NCI-H748 treated with DMSO at 0.1 percent for 48 hours (cell line): ENCODE data around the gene SPAG17.

Experiments
- DNase-seq: peaks from one replicate; lab custom pipeline; 2025; lab: John Stamatoyannopoulos, UW

The SPAG17 gene

DNA sequence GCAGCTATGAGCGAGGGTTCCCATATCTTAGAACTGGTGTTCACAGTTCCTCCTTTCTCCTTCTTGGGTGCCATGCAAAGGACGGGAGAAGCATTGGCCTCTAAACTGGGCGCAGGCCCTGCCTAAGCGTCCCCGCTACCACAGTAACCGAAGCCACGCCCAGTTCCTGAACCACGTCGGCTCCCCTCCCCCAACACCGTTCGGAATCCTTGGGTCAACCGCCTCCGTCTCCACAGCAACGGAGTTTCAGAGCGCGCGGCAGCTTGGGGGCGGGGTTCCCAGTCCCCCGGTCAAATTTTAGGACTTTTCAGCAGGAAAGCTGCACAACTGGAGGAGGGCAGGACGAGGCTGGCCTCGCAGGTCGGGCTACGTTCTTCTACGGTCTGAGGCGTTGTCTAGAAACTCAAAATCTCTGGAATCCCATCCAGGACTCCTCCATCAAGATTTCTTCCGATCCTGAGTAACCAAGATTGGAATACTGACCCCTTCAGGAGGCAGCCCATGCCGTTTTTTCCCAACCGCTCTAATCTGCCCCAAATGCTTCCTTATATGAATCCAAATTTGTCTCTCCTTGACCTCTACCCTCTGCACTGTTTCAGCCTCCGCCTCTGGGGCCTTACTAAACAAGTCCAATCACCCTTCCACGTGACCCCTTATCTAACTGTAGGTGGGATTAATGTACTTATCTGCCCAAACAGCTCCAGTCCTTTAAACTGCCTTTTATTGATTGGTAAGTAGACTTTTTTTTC, at the start of gene SPAG17:
Gene SPAG17 (minus strand): TSS at position 145 of the 749 bp plus-strand sequence. CDS start 71 bp downstream, at position 74.
- no peak for DNase-seq

GRCh38 chr1:118225471-118225870, 40.4 kb upstream of the SPAG17 start:
- DNase-seq, result no peak

DNA sequence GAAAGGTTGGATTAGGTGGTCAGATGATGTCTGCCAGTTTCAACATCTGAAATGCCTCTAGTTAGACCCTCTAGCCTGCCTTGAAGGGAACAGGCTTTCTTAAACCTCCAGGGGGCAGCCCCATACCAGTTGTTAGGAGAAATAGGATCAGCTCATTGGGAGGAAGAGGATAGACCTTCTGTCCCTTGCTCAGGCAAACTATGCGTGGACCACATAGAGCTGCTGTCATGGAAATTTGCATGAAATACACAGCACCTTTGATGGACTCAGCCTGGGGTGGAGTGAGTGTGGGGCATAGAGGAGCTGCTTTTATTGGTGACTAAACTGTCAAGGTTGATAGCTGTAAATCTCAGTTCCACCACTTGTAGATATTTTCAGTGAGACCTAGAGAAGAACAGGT, 38.4 kb upstream of the SPAG17 start:
- no peak for DNase-seq

GRCh38 chr1:118219438-118219837, 34.4 kb upstream of the SPAG17 start:
- DNase-seq, result no peak

DNA sequence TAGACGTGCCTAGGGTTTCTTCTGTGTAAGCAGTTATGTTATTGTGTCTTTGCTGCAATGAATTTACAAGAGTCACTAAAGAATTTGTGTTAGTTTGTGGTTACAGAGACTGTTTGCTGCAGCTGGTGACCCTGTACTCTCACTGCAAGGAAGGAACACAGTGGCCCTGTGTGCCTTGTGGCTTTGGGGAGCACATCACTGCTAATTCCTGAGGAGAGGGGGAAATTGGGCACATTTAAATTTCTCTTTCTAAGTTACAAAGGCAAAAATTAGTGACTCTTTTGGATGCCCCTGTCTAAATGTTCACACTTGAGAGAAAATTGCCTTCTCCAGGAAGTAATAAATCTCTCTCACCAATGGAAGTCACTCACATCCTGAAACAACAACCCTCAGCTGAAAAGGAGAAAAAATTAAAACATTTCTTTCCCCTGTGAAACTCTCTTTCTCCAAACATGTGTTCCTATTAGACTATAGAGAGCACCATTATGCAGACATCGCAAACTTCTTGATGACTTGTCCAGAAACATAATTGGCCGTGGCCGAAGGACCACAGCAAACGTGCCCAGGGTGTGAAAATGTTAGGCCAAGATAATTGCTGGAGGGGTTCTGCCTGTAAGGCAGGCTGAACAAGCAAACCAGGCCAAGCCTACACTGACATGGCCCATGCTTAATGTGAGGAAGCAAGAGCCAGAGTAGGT, 32.3 kb upstream of the SPAG17 start:
- DNase-seq, result peak; percentile 13

GRCh38 chr1:118214866-118215265, 29.8 kb upstream of the SPAG17 start:
- no peak for DNase-seq

GRCh38 chr1:118210723-118211110, 25.7 kb upstream of the SPAG17 start:
- no peak for DNase-seq

DNA sequence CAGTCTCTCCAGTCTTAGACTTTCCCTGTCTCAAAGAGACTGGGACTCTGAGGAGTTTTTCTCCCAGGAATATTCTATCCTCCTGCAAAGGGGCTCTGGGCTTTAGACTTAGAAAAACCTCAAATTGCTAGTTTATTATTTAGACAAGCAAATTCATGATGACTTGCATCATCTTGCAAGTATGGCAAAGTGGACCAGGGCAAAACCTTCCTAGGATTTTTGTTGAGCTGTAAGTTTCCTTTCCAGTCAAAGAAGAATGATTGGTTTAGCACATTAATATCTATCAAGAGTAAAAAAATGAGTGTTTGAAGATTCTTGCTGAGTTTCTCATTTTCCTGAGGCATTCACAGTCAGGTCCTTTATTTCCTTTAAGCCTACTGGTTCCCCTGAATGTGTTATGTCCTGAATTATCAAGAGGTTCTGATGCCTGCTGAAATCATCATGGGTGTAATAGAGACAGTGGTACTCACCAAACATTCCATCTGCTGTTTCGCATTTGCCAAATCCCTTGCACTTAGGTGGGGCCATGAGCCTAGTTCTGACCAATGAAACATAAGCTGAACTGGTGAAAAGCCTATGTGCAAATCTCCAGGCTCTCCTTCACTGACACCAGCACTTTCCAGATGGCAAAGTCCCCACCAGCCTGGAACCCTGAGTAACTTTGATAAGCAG, 25.2 kb upstream of the SPAG17 start:
- no peak for DNase-seq

DNA sequence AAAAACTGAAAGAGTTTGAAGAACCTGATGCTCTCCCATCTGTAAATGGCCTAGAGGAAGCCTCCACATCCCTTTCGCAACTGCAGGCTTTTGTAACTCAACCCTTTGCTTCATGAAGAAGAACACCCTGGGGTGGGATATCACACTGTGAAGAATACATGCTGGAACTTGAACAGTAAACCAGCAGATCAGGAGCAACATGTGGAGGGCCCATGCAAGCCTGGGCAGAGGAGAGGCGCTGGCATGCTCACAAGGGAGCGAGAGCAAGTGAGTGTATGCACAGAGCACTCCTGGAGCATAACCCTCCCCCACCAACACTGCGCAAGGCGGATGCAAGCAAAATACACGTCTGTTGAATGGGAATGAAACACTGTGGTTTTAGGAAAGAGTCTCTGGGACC, 24.6 kb upstream of the SPAG17 start:
- DNase-seq, result no peak

DNA sequence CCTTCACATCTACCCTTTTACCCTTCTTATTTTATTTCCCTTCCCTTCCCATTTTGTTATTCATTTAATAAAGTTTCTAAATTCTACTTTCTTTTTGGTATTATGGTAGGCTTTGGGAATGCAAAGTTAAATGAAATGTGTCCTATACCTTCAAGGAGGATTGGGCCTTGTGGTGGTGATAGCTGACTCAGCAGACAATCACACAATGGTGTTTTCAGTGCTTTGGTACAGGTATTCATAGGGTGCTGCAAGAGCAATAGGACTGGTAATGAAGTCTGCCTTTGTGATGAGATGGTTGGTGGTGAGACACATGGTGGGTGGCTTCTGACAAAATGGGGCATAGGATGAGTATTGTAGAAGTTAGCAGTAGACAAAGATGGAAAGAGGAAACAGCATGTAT, 21.9 kb upstream of the SPAG17 start:
- DNase-seq, result no peak

DNA sequence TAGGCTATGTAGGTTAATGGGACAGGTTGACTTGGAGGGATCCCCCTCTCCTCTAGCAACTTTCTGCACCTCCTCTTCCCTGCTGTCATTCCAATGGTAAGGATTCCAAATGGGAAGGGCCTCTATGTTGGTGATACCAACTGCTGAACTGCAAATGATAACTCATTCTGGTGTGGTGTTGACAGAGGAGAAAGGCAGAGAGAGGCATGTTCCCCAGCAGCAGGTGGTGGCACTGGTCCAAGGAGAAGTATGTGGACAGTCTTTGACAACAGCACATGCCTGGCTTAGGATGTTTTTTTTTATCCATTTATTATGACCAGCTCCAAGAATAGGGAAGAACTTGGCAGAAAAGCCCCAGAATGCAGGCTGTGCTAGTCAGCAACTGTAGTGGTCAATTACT, 19.6 kb upstream of the SPAG17 start:
- DNase-seq, result no peak

GRCh38 chr1:118204105-118204504, 19.1 kb upstream of the SPAG17 start:
- DNase-seq, result no peak

DNA sequence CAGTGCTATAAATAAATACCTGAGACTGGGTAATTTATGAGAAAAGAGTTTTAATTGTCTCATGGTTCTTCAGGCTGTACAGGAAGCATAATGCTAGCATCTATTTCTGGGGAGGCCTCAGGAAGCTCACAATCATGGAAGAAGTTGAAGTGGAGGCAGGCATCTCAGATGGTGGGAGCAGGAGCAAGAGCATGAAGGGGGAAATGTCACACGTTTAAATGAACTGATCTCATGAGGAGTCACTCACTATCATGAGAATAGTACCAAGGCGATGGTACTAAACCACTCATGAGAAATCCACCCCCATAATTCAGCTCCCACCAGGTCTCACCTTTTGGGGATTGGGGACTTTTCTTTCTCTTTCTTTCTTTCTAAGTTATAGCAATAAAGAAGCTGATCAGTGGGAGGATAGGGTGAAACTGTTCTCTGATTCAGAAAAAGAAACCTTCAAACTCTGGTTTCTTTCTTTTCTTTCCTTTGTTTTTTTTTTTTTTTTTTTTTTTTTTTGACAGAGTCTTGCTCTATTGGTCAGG, 17.1 kb upstream of the SPAG17 start:
- no peak for DNase-seq

DNA sequence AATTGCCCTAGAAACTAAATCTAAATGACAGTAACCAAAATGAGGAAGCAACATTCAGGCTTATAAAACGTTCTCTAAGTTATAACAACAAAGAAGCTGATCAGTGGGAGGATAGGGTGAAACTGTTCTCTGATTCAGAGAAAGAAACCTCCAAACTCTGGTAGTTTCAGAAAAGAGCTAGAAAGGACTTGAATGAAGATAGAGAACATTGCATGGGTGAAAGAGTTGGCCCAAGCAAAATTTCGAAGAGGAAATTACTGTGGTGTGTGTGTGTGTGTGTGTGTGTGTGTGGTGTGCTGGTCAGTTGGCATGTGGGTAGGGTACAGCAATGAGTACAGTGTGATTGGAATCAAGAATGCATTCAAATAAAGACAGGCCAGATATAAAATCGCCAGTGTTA, 16.5 kb upstream of the SPAG17 start:
- DNase-seq, result no peak

DNA sequence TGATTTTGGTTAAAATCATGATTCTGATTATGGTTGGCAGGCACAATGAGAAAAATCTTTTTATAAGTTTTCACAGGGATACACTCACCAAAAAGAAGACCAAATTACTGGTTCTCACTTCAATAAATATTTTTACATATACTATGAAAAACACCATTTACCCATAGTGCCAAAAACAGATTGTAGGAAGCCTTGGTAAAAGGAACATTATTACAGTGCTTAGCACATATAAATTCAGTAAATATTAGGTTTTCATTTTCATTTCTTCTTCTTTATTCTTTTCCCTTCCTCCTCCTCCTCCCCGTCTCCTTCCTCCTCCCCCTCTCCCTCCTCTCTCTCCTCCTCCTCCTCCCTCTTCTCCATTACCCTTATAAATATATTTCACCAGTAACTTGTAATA, 15.8 kb upstream of the SPAG17 start:
- no peak for DNase-seq

DNA sequence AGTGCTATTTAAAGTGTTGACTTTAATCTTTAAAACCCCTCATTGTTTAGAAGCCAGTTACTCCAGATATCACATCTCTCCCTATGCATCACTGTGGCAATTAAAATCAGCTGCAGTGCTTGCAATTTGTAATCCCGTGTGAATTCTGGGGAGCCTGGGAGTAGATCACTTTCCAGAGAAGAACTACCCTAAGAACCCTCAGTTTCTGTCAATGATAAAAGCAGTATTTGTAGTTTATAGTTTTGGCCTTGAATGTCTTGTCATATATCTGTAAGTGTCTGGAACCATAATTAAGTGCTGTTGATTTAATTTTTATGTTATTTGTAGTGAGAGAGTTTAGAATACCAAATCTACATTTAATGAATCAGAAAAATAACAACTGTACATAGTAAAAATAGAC, 5.5 kb upstream of the SPAG17 start:
- no peak for DNase-seq

GRCh38 chr1:118189564-118189963, 4.5 kb upstream of the SPAG17 start:
- no peak for DNase-seq

- no peak for DNase-seq
Measured at GRCh38 chr1:118188411-118188810, 3.4 kb upstream of the SPAG17 start.

GRCh38 chr1:118186026-118186425, 998 bp upstream of the SPAG17 start:
- DNase-seq, result no peak

GRCh38 chr1:118184739-118185083, 317 bp downstream of the SPAG17 start:
- no peak for DNase-seq

DNA sequence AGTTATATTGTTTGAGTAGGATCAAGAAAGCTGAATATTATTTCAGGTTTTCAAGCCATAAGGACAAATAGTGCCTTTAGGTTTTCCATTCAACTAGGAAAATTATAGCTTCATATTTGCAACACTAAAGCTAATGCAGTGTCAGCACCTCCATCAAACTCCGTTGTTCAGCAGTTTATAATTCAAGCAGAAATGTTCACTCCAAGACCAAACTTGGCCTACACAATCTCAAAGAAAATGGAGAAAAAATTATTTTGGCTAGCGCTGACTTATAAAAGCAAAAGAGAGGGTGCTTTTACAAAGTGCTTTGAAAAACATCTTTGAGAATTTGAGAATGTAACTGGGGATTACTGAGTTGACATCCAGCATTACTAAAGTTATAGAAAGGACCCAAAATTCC, 1.4 kb downstream of the SPAG17 start:
- no peak for DNase-seq

GRCh38 chr1:118177998-118178397, 7.0 kb downstream of the SPAG17 start:
- DNase-seq, result no peak

GRCh38 chr1:118169016-118169415, 16.0 kb downstream of the SPAG17 start:
- DNase-seq, result no peak
